Activated T-helper 1 cell treated with Interleukin-2 at 50 U/mL for 16 hours (primary cell): ENCODE results near the gene WSB1.
A peak's percentile ranks its signal among the peaks of the same experiment; 100 is the strongest.

ENCODE experiments used
- DNase-seq: peaks from one replicate; pipeline ENCODE4 v3.0.0-alpha.2; 2020; ENCODE audit warnings: low read depth

WSB1 gene

DNA sequence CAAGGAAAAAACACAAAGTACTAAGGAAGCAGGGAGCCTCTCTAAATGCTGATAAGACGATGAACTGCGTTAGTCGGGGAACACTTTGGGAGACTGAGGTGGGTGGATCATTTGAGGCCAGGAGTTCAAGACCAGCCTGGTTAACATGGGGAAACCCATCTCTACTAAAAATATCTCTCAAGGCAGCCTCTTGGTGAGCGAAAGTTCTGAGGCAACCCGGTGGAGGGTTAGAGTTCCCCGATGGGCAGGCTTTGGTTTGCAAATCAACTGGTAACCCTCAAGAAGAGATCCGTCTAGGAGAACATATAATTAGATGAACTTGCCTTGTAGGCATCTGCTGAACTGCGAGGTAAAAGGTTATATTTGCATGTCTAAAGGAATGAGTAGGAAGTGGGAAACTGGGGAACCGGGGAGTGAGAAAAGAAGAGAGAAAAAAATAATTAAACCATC lies 44.6 kb downstream of the WSB1 start:
- DNase-seq: no peak

DNA sequence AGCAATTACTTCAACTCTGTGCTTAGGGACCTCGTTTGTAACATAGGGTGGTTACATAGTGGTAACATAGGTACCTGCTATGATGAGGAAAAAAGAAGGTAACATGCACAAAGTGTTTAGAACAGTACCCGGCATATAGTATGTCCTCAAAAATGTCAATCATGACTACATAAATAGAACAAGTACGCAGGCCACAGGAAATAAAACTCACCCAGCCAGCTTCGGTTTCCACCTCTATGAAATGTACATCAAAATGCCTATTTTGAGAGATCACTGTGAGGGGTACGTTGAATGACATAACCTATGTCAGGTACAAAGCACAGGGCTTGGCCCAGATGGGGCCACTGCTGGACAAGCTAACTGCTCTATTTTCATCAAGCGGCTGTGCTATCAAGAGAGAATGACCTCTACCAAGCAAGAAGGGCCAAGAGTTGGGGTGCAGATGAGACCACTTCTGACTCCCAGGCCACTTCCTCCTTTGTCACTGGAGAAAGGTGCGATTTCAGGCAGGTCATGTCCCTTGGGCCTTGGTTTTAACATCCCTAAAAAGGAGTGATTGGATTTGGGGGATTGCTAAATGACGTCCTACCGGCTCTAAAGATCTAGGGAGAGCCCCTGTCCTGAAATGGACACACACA lies 45.4 kb downstream of the WSB1 start:
- no peak for DNase-seq

DNA sequence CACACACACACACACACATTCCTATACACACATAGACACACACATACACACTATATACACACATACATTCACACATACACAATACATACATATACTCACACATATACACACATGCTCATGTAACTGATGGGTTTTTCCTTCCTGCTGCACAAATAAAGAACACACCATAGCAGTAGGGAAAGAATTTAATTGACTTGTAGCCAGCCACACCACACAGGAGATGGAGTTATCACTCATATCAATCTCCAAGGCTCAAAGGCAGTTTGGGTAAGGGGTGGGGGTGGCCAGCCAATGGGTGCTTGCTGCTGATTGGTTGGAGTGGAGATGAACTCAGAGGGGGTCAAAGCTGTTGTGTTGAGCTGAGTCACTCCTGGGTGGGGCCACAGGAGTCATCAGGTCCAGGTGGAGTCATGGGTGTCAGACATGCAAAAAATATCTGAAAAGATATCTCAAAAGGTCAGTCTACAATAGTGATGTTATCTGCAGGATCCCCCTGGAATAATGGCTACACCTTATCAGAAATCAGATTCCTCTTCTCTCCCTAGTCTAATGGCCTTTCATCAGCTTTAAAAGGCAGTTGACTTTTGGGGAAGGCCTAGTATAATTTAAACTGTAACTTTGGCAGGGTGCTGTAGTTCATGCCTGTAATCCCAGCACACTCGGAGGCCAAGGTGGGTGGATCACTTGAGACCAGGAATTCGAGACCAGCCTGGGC lies 46.1 kb downstream of the WSB1 start:
- no peak for DNase-seq

DNA sequence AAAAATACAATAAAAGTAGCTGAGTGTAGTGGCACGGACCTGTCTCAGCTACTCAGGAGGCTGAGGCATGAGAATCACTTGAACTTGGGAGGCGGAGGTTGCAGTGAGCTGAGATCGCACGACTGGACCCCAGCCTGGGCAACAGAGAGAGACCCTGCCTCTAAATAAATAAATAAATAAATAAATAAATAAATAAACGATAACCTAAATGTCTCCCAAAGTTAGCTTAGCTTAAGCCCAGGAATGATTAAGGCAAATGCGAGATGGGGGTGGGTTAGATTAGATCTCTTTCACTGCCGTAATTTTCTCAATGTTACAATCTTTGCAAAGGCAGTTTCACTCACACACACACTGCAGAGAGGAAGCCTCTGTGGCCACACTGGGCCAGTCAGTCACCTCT lies 46.7 kb downstream of the WSB1 start:
- no peak for DNase-seq

DNA sequence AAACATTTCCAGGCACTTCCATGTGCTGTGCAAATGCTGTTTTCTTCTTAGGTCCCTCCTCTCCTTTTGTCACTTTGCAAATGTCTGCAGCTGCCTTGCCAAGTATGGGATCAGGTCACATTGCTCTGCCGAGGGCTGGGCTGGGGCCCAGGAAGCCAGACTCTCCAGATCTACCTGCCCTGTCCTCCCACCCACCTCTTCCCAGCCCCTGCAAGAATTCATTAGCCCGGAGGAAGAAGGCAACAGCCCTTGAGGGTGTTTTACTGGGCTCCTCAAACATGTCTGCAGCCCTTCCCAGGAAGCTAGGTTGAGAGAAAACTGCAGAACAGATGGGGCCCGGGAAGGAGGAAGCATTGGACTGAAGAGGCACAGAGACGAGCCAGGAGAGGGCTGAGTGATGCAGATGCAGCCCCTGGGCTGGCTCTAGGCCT lies 47.1 kb downstream of the WSB1 start:
- no peak for DNase-seq

DNA sequence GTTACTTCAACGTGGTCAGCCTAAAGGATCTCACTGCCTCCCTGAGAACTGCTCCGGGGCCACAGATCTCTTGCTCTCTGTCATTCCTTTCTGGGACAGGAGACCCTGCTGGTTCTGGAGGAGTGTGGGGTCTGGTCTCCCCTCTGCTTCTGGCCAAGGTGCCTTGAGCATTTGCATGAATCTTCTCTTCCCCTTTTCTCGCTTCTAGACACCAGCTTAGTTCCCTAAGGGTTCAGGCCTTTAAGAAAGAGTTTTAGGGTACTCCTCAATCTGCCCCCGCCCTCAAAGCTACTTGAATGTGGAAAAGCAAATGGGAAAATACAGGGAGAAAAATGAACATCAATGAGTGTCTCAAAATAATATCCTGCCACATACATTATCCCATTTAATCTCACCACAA lies 48.1 kb downstream of the WSB1 start:
- no peak for DNase-seq

DNA sequence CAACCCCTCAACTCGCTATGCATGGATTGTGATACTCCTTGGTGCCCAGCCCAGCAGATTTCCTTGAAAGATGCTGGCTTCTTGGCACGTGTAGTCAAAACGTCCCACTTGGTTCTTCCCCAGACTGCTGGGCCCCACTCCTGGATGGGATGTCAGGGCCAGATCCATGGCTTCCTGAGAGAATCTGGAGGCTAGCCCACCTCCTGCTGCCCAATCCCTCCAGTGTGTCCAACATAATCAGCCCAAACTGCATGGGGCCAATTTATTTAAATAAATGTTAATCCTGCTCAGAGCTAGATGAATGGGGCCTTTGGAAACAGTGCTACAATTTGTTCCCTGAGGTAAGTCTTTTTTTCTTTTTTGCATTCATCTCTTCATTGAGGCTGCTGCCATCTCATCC lies 49.4 kb downstream of the WSB1 start:
- no peak for DNase-seq

DNA sequence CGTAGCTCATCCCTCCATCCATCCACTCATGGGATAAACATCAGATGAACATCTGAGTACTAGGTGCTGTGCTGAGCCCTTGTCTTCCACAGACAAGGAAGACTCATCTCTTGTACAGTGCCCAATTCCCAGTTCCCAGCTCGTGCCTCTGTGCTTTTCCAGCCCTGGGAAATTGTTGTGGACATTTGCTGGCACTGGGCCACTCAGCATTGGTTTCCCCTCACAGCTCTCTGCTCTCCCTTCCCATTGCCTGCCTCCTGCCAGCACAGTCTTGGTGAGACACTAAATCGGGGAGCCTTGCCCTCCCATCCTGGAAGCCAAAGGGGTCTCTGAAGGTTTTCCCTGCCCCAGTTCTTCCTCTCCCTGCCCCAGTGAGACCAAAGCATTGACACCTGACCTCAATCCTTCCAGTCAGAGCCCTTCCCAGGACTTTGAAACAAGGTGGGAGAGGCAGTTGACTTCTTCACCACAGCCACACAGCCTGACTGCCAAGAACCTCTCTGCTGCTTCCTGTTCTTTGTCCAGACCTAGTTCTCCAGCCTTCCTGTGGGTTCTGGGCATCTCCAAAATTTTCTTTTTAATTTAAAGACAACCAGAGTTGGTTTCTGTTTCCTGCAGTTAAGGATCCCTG lies 50.2 kb downstream of the WSB1 start:
- DNase-seq: no peak

DNA sequence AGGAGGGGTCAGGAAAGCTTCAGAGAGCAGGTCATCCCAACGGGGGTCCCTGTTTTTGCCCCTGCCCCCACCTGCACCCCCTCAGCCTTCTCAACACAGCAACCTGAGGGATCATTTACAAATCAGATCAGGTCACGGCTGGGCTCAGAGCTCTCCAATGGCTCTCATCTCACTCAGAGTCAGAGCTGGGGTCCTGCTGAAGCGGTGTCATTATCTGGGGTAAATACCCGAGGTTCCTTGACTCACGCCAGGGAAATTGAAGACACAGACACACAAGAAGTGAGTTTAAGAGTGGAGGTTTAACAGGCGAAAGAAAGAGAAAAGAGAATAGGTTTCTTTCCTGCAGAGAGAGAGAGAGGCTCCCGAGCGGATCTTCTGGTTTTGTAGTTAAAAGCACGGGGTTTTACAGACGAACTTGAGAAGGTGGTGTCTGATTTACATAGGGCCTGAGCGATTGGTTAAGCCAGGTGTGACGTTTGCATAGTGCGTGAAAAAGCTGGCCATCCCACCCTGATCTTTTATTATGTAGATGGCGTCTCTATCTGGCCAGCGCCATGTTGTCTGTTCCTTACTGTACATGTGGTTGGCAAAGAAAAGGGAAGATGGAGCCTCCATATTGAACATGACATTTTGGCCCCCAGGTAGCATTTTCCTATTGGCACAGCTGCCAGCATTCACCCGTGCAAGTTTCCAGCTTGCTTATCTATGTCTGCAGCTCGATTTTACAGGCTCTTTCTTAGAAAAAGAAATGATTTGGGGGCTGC lies 51.4 kb downstream of the WSB1 start:
- no peak for DNase-seq

DNA sequence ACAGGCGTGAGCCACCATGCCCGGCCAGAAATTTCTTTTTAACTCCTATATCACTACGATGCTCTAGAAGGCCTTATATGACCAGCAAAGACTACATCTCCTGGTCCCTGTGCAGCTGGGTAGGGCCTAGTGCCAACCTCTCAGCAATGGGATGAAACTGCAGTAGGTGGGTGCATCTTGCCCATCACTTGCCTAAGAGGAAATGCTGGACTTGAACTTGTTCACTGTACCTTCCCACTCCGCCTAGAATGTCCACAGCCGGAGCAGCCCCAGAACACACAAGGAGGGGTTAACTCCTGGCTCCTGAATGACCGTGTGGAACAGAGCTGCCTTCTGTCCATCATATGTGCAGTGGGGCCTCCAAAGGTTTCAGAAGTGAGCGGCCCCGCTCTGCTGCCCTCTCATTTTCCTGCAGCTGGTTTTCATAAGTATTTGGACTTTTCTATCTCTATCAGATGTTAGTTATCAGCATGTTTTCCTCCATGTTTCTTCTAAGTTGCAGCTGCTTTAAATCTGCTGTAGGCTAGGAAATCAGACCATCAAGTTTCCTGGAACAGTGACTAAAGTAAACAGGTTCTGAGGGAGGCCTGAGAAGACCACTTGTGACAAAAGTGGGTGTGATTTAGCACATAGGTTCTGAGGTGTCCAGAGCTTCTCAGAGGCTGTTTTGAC lies 52.5 kb downstream of the WSB1 start:
- no peak for DNase-seq

DNA sequence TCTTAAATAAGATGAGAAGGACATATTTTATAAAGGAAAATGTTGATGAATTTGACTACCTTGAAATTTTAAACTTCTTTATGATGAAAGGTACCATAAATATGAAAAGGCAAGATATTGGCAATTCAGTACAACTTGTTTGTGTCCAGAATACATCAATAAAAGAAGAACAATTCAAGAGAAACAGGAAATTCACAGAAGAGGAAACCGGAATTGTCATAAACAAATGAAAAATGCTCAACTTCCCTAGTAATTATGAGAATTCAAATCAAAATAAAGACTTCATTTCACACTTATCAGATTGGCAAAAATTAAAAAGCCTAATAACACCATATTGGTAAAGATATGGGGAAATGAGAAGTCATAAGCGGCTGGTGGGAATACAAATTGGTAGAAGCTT lies 54.3 kb downstream of the WSB1 start:
- DNase-seq: no peak

DNA sequence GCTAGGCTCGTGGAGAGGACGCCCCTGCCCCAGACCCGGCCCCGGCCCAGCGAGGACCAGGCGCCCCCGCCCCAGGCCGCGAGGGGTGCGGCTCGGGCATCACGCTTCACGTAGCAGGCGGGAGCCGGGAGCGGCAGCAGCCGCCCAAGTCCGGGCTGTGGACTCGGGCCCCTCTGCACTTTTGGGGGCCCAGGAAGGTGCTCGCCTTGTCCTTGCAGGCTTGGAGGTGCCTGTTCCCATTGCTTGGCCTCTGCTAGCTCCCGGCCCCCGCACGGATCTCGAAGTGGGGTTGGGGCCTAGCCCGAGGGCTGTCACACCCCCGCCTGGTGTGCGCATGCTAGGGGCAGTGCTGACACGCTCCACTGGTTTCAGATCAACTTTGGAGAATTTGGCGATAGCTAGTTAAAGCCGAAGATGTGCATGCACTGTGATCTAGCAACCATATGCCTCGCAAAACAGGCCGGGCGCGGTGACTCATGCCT lies 55.7 kb downstream of the WSB1 start:
- no peak for DNase-seq

DNA sequence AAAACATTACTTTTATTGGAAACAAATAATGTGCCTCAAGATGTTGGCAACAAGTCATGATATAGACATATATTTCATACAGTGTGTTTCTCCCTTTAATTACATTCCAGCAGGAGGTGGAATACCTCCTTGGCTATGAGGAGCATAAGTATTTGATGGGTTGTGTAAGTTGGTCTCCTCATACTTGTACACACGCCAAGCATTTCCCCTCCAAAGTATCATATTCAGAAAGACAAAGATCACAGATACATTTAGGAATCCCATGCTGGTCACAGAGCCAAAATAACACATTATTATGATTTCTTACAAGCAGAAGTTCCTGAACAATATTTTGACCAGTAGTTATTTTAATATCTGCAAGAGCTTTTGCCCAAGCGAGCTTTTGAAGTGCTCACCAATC lies 57.8 kb downstream of the WSB1 start:
- DNase-seq: no peak

DNA sequence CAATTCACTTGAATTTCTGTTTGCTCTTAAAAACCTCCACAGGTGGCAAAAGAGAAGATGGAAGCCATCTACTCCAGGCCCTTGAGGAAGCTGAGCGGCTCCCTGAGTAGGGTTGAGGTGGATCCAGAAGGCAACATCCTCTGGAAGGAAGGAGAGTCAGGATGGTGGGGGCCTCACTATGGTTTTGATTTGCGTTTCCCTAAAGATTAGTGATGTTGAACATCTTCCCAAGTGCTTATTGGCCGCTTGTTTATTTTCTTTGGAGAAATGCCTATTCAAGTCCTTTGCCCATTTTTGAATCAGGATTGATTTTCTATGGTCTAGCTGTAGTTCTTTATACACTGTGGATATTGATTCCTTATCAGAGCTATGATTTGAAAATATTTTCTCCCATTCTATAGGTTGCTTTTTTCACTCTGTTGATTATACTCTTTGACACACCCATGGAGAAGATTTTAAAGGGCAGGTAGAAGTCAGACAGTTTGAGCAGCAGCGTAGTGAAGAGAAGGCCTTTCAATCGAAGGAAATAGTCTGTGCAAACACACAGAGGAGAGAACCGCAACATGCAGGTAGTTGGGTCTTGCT lies 58.6 kb downstream of the WSB1 start:
- no peak for DNase-seq

DNA sequence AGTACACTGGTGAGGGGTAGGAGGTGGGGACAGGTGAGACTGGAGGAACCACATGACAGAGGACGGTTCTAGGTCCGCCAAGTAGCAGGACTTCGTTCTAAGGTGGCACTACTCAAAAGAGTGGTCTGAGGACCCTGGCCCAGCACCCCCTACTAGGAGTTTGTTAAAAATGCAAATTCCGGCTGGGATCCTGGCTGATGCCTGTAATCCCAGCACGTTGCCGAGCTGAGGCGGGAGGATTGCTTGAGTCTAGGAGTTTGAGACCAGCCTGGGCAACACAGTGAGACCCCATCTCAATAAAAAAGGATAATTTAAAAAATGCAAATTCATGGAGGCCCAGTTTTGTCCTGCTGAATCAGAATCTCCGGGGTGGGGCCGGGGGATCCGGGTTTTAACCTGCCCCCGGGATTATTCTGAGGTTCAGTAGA lies 59.1 kb downstream of the WSB1 start:
- DNase-seq: no peak

DNA sequence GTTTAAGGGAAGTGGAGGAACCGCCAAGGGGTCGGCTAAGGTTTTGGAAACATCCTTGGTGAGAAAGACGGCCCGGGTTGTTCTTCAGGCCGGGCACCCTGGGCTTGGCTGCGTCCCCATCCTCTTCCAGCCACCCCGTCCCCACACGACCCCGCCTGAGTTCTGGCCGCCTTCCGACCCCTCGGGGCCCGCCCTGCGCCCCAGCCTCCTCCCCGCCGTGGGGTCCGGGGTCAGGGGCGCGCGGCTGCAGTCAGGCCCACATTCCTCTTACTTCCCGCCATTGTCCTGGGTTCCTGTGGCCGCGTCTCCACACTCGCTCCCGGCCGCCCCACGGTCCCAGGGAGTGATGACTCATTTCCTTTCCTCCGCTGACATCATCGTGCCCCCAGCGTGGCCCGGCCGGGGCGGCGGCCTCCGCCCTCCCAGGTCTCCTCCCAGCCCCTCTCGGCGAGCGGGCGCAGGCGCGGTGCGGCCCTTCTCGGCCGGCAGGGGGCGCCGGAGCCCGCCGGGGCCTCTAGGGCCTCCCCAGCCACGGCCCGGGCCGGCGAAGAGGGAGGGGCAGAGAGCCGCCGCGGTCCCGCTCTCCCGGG lies 59.6 kb downstream of the WSB1 start:
- peak; percentile 84 for DNase-seq

DNA sequence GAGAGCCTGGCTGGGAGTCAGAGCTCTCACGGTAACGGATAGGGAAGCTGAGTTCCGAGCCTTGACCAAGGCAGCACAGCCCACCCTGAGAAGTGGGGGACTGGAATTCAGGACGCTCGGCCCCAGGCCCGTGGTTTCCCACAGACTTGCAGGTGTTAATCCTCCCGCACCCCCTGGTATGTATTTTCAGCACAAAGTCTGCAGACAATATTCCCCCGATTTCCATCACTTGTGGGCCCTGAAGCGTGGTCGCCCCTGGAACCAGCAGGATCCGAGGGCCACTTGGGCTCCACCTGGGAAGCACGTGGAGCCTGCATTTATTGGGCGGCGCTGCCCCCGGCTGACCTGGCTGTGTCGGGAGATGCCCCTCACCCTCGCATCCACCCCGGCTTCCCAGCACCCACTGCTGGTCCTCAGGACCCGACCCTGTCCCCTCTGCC lies 60.2 kb downstream of the WSB1 start:
- no peak for DNase-seq

DNA sequence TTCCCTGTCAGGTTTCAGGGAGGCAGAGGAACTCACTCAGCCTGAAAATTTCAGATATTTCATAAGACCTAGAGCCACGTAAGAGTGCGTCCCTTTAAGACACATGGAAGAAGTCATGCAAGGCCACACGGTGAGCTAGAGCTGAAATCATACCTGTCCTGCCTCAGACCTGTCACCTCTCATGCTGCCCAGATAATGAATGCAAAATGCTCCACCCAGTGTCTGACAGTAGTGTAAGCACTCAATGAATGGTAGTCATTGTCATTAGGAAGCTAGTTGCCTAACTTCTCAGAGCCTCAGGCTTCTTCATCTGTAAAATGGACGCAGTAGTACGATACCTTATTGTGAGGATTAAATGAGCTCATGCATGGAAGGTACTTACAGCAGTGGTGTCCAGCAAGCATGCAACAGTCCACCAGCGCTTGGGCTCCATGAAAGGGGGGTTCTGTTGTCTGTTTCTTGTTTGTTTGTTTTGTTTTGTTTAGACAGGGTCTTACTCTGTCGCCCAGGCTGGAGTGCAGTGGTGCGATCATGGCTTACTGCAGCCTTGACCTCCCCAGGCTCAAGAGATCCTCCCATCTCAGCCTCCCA lies 60.7 kb downstream of the WSB1 start:
- no peak for DNase-seq

DNA sequence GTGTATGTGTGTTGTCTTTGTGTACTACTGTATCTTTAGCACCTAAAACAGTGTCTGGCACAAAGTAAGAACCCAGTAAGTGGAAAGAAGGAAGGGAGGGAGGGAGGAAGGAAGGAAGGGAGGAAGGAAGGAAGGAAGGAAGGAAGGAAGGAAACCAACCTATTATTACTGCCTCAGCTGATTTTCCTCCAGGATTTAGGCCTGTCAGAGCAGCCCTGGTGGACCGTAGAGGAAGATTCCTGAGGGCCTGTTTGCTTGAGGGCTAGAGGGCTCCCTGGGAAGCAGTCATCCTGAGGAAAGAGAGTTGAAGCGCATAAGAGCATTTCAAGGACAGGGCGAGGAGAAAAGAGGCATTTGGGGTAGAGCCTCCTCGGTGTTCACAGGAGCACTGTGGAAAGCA lies 61.5 kb downstream of the WSB1 start:
- DNase-seq: no peak

DNA sequence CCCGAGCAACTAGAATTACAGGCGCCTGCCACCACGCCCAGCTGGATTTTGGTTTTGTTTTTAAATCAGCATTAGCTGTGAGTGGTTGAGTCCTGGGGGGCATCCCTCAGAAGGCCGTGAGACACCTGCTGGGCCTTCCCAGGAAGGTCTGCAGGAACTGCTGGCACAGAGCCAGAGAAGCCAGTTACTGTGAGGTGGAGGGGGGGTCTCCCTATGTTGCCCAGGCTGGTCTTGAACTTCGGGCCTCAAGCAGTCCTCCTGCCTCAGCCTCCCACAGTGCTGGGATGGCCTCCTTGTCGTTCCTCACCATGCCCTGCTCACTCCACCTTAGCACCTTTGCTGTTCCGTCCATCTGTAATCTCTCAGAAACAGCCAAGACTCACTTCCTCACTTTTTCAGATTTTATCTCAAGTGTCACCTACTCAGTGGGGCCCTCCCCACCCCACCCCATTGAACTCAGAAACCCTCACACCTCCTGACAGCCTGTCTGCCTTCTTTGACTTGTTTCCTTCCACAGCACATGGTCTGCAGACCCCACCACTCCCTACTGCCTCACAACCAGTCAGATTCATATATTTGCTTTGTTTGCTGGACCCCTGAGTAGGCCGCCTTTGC lies 62.3 kb downstream of the WSB1 start:
- no peak for DNase-seq
